ENCODE data around the gene NRBP1. TPM values are rescaled to one million over a fixed set of nuclear protein-coding genes. Genes with fewer than 3 reads are reported as not detected.
A peak's percentile ranks its signal among the peaks of the same experiment; 100 is the strongest.
"Not testable (repeated sequence)": the region's sequence is repeated elsewhere in the genome, so short reads cannot be mapped to it uniquely, and the experiment has no call there.

The NRBP1 gene
- total RNA-seq, 1 donor, result 49.8 TPM

- no peak for DNase-seq (ENCODE audit: low read depth in 2 of 3, low spot score in 2 of 3)
These were observed 7.4 kb upstream of the NRBP1 start for GRCh38 chr2:27420996-27421395.

DNA sequence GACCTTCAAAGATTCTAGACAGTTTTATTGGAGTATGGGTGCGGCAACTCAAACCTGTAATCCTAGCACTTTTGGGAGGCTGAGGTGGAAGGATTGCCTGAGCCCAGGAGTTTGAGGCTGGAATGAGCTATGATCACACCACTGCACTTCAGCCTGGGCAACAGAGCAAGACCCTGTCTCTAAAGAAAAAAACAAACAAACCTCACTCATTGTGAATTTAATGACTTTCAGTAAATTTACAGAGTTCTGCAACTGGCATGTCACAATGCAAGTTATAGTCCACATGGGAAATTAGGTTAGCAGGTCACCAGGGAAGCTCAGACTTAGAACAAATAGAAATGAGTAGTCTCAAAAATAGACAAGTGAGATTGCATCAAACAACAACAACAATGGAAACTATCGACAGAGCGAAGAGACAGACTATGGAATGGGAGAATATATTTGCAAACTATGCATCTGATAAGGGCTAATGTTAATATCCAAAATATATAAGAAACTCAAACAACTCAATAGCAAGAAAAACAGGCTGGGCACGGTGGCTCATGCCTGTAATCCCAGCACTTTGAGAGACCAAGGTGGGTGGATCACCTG is 6.7 kb upstream of the NRBP1 start:
- DNase-seq (ENCODE audit: low read depth in 2 of 3, low spot score in 2 of 3), result no peak

- DNase-seq (ENCODE audit: low read depth in 2 of 3, low spot score in 2 of 3), result no peak
These were observed 5.5 kb upstream of the NRBP1 start for GRCh38 chr2:27422958-27423357.

DNA sequence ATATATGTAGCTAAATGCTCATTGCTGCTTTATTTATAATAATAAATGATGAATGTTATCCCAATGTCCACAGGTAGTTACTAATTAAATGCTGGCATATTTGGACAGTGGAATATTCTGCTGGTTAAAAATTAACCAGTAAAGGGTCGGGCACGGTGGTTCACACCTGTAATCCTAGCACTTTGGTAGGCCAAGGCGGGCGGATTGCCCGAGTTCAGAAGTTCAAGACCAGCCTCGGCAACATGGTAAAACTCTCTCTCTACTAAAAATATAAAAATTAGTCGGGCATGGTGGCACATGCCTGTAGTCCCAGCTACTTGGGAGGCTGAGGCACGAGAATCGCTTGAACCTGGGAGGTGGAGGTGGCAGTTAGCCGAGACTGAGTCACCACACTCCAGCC is 3.4 kb upstream of the NRBP1 start:
- DNase-seq (ENCODE audit: low read depth in 2 of 3, low spot score in 2 of 3), result not testable (repeated sequence)

DNA sequence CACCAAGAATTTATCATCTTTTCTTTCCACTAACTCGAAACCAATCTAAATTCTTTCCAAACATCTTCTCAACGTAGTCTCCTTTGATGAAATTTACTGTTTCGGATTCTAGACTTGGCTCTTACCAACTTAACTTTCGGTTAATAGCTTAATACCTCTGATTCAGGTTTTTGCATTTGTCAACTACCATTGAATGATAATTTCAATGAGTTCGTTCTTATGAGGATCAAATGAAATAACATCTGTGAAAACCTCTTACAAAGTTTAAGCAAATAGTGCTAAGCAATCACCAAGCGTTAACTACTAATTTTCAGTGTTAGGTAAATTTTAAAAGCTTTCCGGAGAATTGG is 593 bp upstream of the NRBP1 start:
- DNase-seq (ENCODE audit: low read depth in 2 of 3, low spot score in 2 of 3), result no peak

GRCh38 chr2:27428978-27429541 is 629 bp downstream of the NRBP1 start:
- DNase-seq (ENCODE audit: low read depth in 2 of 3, low spot score in 2 of 3), result peak in 2 of 3 donors; percentile 81 to 84

DNA sequence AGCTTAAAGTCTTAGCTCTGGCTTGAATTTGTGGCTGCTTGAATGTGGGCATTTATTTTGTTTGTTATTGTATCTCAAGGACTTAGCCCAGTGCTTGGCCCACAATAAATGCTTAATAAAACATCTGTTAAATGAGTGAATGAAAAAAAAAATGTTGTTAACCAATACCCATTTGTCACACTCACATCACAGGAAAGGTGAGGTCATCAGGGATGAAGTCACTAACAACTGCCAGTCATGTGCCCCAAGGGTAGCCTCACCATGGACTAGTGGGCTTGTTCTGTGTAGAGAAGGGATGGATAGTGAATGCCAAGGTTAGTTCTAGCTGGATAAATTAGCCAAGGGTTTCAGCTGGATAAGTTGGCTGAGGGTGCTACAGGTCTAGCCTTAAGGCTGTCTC is 3.0 kb downstream of the NRBP1 start:
- DNase-seq (ENCODE audit: low read depth in 2 of 3, low spot score in 2 of 3), result peak in 1 of 3 donors; percentile 32

- DNase-seq (ENCODE audit: low read depth in 2 of 3, low spot score in 2 of 3), result no peak
These were observed 7.2 kb downstream of the NRBP1 start for GRCh38 chr2:27435628-27436027.

GRCh38 chr2:27441226-27441926 is 12.9 kb downstream of the NRBP1 start:
- no peak for DNase-seq (ENCODE audit: low read depth in 2 of 3, low spot score in 2 of 3)

DNA sequence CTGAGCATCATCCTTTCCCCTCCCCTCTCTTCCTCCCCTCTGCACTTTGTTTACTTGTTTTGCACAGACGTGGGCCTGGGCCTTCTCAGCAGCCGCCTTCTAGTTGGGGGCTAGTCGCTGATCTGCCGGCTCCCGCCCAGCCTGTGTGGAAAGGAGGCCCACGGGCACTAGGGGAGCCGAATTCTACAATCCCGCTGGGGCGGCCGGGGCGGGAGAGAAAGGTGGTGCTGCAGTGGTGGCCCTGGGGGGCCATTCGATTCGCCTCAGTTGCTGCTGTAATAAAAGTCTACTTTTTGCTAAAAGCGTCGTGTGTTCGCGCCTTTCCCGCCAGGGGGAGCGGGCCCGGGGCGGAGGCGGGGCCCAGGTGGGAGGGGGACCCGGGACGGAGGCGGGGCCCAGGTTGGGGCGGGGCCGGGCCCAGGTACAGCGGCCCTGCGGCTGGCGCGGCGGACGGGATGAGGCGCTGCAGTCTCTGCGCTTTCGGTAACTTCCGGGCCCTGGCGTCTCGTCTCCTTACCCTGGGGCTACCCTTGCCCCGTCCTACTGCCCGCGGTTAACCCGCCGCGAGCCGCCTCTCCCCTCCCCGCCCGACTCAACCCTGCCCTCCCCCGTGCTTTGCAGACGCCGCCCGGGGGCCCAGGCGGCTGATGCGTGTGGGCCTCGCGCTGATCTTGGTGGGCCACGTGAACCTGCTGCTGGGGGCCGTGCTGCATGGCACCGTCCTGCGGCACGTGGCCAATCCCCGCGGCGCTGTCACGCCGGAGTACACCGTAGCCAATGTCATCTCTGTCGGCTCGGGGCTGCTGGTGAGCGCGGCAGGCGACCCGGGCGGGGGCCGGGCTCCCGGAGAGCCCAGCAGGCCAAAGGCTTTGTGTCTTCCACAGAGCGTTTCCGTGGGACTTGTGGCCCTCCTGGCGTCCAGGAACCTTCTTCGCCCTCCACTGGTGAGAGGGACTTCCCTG is 13.8 kb downstream of the NRBP1 start, which contains the start of gene KRTCAP3:
TSS of gene KRTCAP3 (plus strand) at position 424 of the 962 bp plus-strand sequence. CDS start at position 456, 32 bp downstream.
- DNase-seq (ENCODE audit: low read depth in 2 of 3, low spot score in 2 of 3), result peak in 2 of 3 donors; percentile 35 to 57

GRCh38 chr2:27442920-27443282 is 14.5 kb downstream of the NRBP1 start:
- DNase-seq (ENCODE audit: low read depth in 2 of 3, low spot score in 2 of 3), result no peak

DNA sequence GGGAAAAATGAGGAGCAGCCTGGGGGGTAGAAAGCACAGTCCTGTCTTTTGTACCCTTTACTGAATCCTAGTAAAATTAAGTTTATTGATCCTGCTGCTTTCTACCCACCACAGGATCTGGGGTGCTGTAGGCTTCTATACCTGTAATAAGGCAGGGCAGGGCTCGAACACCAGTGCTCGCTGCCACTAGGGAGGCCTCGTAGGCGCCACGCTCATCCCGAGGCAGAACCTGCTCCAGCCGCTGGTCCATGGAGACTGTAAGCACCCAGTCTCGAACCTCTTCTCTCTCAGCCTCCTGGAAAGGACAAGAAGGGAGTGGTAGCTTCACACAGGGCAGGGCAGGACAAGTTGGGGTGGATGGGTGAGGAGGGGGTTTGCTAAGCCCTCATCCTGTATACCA is 16.7 kb downstream of the NRBP1 start:
- DNase-seq (ENCODE audit: low read depth in 2 of 3, low spot score in 2 of 3), result no peak

DNA sequence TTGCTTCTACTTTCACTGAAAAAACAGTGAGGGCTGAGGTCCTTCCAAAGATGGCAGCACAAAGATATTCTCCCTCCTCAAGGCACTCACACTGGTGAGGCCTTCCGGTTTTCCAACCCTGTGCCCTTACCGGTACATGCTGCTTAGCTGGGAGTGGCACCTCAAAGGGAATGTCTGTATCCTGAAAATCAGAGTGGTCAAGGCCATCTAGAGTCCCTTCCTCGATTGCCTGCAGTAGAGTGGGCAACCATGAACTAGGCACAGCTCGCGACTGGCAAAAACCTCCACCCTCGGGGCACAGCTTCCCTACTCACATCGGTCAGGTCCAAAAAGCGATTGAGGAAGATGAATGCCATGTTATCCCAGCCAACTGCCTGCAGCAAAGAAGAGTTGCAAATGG is 17.2 kb downstream of the NRBP1 start:
- DNase-seq (ENCODE audit: low read depth in 2 of 3, low spot score in 2 of 3), result no peak

DNA sequence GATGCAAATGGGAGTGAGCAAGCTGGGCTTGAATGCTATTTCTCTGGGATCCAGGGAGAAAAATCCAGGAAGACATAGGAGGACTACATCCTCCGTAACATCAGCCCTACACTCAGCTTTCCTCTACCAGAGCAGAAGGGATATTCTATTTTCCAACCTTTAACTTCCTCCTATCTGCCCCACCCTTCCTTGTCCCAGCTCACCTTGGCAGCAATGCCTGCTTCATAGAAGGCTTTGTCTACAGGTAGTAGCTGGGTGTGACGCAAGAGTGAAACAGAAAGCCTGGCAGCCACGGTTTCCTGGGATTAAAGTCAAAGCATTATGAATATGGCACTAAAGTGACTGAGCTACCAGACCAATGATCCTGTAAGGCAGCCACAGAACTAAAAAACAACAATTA is 17.6 kb downstream of the NRBP1 start:
- no peak for DNase-seq (ENCODE audit: low read depth in 2 of 3, low spot score in 2 of 3)

GRCh38 chr2:27448381-27448780 is 19.9 kb downstream of the NRBP1 start:
- DNase-seq (ENCODE audit: low read depth in 2 of 3, low spot score in 2 of 3), result no peak

DNA sequence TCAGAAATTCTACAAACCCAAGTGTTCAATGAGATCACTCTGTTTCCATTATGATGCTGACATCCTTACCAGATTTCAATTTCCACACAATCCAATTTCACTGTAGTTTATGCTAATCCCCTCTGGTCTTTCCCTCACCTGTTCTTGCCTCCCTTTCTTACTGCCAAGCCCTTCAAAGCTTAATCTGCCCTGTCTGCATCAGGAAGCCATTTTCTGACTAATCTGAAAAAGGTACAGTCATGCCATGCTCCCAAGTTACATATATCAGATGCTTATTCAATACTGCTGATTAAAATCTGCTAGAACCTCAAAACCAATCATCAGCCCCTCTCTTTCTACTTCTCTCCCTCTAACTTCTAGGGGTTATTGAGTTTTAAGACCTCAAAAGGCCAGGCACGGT is 22.7 kb downstream of the NRBP1 start:
- no peak for DNase-seq (ENCODE audit: low read depth in 2 of 3, low spot score in 2 of 3)

GRCh38 chr2:27453968-27454367 is 25.5 kb downstream of the NRBP1 start:
- no peak for DNase-seq (ENCODE audit: low read depth in 2 of 3, low spot score in 2 of 3)

GRCh38 chr2:27461118-27461517 is 32.7 kb downstream of the NRBP1 start:
- peak in 2 of 3 donors; percentile 61 to 81 for DNase-seq (ENCODE audit: low read depth in 2 of 3, low spot score in 2 of 3)

DNA sequence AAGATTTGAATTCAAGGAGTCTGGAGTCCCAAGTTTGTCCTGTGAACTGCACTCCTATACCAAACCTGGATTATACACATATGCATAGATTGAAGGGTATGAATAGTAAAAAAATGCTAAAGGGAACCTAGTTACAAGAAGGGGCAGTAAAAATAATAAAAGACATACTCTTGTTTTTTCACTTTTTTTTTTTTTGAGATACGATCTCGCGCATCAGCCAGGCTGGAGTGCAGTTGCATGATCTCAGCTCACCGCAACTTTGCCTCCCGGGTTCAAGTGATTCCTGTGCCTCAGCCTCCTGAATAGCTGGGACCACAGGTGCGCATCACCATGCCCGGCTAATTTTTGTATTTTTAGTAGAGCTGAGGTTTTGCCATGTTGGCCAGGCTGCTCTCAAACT is 36.0 kb downstream of the NRBP1 start:
- no peak for DNase-seq (ENCODE audit: low read depth in 2 of 3, low spot score in 2 of 3)

- no peak for DNase-seq (ENCODE audit: low read depth in 2 of 3, low spot score in 2 of 3)
These were observed 43.5 kb downstream of the NRBP1 start for GRCh38 chr2:27471961-27472360.

DNA sequence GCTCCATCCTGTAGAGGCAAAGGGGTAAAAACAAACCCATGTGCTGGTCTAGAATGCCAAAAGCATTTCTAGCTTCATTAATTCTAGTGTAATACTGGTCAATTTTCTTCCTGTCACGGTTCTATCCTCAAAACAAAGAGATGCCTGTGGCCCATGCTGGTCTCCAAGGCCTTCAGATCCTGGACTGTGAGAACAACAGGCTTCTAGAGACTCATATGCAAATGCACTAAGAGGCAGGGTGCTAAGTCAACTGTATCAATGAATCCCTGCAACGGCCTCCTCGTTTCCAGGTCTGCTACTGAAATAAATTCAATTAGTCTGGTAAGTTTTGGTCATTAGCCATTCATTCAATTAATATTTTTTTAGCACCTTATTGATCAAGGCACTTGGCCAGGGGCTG is 57.1 kb downstream of the NRBP1 start:
- DNase-seq (ENCODE audit: low read depth in 2 of 3, low spot score in 2 of 3), result no peak
